ENCODE measurements around the gene CDR2. TPM values are rescaled to one million over a fixed set of nuclear protein-coding genes. Genes with fewer than 3 reads are reported as not detected.
A peak's percentile ranks its signal among the peaks of the same experiment; 100 is the strongest.
"Not testable (repeated sequence)": the region's sequence is repeated elsewhere in the genome, so short reads cannot be mapped to it uniquely, and the experiment has no call there.

Gene CDR2
- total RNA-seq, 1 donor = 10.2 TPM

DNA sequence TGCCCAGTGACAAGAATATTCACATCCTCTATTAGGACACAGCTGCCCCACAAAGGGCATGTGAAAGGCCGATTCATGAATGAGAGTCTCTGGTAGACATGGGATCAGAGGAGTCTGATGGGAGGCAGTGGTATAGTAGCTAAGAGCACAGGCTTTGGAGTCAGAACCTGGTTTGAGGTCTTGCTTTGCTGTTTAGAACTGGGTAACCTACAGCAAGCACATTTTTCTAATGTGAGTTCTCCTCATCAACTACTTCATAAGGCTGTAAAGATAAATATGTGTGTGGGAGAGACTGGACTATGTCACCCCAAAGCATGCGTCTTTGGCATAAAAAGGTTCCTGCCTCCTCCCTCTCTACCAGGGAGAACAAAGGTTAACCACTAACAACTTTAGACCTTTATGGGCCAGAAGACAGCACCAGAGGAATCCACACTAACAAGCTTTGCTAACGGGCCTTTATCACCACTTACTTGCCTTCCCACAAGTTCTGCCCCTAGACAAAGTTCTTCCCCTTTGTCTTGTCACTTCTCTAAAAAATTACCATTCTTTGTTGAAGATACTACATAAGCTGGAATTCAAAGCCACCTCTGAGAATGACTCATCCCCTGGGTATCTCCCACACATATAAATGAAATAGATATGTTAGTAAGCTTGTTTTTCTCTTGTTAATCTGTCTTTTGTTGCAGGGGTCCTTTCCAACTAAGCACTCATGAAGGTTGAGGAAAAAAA, 21.1 kb downstream of the CDR2 start:
- peak in 1 of 3 donors; percentile 34 for DNase-seq (ENCODE audit: low read depth in 2 of 3, low spot score in 2 of 3)

DNA sequence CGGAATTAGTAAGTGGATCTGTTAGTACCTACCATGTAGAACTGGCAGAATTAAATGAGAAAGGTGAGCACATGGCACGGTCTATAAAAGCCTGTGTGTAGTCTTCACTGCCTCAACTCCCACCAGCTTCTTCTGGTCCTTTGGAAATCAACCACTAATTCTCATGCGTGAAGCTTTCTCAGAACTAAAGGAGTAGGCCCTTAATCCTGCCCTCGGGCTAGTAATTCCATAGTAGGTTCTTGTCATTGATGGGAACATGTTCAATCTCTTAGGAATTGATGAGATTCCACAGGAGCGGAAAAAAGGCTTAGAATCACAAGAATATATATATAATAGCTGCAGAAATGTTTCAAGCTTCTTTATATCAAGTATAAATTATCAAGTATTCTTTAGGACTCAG, 21.7 kb downstream of the CDR2 start:
- no peak for DNase-seq (ENCODE audit: low read depth in 2 of 3, low spot score in 2 of 3)

DNA sequence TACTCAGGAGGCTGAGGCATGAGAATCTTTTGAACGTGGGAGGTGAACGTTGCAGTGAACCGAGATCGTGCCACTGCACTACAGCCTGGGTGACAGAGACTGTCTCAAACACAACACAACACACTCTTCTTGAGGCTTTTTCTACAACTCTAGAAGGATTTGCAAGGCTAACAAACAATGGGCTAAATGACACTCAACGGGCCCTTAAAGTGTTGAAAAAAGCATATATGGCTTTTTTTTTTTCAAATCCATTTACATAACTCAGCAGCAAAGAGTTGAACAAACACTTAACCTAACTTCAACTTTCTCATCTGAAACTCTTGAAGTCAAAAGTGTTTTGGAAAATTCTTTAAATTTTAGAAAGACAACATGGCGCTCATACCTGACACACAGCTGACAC, 22.3 kb downstream of the CDR2 start:
- DNase-seq (ENCODE audit: low read depth in 2 of 3, low spot score in 2 of 3) = no peak

DNA sequence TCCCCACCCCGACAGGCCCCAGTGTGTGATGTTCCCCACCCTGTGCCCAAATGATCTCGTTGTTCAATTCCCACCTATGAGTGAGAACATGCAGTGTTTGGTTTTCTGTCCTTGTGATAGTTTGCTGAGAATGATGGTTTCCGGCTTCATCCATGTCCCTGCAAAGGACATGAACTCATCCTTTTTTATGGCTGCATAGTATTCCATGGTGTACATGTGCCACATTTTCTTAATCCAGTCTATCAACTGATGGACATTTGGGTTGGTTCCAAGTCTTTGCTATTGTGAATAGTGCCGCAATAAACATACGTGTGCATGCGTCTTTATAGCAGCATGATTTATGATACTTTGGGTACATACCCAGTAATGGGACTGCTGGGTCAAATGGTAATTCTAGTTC, 23.4 kb downstream of the CDR2 start:
- DNase-seq (ENCODE audit: low read depth in 2 of 3, low spot score in 2 of 3) = not testable (repeated sequence)

DNA sequence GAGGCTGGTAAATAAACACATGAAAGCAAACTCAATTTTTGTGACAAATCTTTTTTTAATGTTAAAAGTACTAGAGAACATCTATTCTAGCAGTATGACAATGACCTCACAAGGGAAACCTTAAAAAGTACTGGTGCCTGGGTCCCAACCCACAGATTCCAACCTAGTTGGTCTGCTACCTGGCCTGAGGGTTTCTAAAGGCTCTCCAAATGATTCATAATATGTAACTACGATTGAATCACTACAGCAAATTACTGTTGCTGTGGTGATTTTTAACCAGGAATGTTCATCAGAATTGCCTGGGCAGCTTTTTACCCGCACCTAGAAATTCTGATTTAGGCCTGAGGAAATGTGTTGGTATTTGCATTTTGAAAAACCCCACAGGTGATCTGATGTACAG, 26.1 kb downstream of the CDR2 start:
- no peak for DNase-seq (ENCODE audit: low read depth in 2 of 3, low spot score in 2 of 3)

DNA sequence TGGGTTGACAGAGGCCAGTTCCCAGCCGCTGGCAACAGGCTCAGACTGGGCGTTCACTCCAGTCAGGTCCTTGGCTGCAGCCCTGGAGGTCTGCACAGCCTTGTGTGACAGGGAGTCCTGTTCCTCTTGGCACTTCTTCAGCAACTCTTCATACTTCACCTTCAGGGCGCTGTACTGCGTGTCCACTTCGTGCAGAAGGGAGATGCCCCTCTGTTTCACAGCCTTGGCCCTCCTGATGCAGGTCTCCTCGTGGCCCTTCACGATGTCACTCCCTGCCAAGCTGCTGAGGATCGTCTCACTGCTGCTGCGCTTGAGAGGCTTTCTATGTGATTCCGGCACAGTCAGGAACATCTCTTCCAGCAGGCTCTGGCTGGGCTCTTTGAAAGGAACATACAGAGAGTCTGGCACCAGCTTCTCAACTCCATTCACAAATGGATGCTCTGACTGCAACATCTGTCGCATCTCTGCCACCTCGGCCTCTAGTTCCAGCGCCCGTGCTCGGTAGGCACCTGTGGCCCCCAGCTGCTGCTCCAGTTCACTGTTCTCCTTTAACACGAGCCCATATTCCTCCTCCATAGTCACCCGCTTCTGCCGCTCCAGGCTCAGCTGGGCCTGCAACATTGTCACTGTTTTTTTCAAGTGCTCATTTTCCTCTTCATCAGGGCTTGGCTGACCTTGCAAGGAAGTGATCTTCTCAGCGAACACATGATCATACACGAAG, 27.2 kb downstream of the CDR2 start:
- no peak for DNase-seq (ENCODE audit: low read depth in 2 of 3, low spot score in 2 of 3)

DNA sequence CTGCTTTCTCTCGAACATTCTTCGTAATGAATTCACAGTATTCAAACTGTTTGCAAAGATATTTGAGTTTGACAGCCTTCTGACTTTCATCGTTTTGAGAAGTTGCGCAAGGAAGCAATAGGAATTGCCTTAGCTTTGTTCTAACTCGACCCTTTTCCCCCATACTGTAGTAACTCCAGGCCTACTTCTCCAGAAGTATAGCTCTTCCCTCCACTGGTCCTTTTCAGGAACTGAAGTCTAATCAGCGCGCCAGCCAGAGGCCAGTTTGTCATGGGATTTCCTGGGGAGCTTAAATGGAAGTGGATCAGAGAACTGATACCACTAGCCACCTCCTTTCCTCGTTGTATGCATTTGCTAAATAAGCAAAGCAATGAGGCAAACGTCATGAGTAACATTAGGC, 27.9 kb downstream of the CDR2 start:
- no peak for DNase-seq (ENCODE audit: low read depth in 2 of 3, low spot score in 2 of 3)

DNA sequence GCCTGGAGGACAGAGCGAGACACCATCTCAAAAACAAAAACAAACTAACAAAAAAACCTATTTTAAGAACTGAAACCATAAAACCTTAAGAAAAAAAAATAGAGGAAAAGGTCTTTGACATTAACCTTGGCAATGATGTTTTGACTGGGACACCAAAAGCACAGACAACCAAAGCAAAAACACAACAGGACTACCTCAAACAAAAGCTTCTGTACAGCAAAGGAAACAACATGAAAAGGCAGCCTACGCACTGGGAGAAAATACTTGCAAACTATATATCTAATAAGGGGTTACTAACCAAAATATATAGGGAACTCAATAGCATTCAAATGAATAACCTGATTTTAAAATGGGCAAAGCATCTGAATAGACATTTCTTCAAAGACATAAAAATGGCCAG, 32.3 kb downstream of the CDR2 start:
- DNase-seq (ENCODE audit: low read depth in 2 of 3, low spot score in 2 of 3) = no peak

DNA sequence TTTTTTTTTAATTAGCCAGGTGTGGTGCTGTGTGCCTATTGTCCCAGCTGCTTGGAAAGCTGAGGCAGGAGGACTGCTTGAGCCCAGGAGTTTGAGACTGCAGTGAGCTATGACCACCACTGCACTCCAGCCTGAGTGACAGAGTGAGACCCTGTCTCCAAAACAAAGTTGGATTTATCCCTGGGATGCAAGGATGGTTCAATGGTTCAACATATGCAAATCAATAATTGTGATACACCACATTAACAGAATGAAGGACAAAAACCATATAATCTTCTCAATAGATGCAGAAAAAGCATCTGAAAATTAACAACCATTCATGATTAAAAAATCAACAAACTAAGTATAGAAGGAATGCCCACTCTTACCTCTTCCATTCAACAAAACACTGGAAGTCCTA, 33.5 kb downstream of the CDR2 start:
- DNase-seq (ENCODE audit: low read depth in 2 of 3, low spot score in 2 of 3) = no peak

DNA sequence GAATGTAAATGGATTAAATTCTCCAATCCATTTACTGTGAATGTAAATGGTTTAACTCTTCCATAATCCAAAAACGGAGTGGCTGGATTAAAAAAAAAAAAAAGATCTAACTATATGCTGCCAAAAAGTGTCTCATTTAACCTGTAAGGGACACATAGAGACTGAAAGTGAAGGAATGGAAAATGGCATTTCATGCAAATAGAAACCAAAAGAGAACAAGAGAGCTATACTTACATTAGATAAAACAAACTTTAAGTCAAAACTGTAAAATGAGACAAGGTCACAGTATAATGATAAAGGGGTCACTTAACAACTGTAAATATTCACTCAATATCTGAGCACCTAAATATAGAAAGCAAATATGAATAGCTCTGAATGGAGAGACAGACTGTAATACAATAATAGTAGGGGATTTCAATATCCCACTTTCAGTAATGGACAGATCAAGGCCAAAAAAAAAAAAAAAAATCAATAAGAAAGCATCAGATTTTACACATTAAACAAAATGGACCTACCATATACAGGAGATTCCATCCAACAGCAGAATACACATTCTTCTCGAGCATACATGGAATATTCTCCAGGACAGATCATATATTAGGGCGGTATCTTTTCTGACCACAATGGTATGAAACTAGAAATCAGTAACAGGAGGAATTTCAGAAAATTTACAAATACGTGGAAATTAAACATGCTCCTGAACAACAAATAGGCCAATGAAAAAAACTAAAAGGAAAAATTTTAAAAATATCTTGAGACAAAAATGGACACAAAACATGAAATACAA, 36.4 kb downstream of the CDR2 start:
- DNase-seq (ENCODE audit: low read depth in 2 of 3, low spot score in 2 of 3) = no peak

DNA sequence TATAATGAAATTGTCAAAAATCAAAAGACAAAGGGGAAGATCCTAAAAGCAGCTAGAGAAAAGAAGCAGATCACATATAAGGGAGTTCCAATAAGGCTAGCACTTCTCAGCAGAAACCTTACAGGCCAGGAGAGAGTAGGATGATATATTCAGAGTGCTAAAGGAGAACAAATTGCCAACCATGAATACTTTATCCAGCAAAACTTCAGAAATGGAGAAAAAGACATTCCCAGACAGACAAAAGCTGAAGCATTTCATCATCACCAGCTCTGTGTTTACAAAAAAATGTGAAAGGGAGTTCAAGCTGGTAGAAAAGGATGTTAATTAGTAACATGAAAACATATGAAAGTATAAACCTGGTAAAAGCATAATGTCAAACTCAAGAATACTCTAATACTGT, 37.4 kb downstream of the CDR2 start:
- no peak for DNase-seq (ENCODE audit: low read depth in 2 of 3, low spot score in 2 of 3)

DNA sequence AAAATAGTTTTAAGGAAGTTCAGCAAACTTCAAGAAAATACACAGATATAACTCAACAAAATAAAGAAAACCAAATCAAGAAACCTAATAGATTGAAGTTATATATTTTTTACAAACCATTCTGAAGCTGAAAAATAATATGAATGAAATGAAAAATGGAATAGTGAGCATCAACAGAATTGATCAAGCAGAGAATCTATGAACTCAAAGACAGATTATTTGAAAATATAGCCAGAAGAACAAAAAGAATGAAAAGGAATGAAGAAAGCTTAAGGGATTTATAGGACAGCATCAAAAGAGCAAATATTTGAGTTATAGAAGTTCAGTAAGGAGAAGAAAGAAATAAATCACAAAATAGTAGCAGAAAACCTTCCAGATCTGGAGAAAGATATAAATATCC, 37.8 kb downstream of the CDR2 start:
- no peak for DNase-seq (ENCODE audit: low read depth in 2 of 3, low spot score in 2 of 3)

DNA sequence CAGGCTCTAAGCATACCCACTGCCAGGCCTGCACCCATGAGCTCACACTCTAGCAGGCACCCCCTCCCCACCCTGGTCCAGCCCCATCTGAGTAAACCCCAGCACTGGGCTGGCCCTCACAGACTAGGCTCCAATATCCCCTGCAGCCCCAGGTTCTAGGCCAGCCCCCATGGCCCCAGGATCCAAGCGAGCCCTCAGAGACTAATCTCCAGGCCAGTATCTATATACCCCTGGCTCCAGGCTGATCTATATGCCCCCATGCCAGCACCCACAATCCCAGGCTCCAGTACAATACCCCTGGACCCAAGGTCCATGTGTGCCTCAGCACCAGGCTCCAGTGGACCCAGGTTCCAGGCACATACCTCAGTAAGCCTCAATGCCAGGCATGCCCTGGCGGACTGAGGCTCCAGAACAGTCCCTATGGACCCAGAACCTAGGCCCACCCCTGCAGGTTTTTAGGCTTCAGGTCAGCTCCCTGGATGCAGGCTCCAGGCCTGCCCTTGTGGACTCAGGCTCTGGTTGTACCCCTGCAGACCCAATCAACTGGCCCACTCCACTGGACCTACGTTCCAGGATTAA, 38.7 kb downstream of the CDR2 start:
- DNase-seq (ENCODE audit: low read depth in 2 of 3, low spot score in 2 of 3) = no peak

DNA sequence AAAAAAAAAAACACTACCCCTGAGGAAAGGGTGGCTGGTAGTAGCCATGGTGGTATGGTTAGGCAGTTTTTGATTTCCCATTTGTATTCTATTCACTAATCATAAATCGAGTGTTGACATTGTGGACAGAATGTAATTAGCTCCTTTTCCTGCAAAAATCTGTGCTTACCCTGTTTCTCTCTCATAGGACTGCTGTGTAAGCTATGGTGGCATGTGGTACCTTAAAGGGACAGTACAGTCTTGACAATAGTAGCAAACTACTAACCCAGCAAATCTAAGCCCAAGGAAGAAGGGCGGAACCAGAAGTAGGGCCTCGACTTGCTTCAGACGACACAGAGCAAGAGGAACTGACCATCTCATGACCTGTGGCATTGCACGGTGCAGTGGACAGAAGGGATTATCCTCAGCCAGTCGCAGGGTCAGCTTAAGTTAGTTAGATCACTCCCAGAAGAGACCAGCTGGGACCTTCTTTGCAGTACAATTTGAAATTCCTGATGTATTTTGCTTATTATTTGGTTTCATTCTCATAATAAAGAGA, 40.9 kb downstream of the CDR2 start:
- DNase-seq (ENCODE audit: low read depth in 2 of 3, low spot score in 2 of 3) = no peak

DNA sequence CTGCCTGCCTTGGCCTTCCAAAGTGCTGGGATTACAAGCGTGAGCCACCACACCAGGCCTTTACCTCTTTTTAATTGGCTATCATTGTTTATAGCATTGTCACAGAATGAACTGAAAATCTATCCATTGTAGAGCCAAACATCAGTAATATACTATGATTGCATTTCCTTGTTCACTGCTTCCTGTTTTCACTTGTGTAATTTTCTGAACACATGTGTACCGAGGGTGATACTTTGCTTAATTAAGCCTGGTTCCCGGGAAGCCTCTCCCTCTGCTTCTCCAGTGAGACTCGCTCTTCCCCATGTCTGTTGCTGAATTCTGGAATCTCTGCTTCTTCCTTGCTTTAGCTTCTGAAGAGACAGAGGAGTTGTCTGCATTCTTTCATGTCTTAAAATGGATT, 44.1 kb downstream of the CDR2 start:
- no peak for DNase-seq (ENCODE audit: low read depth in 2 of 3, low spot score in 2 of 3)

DNA sequence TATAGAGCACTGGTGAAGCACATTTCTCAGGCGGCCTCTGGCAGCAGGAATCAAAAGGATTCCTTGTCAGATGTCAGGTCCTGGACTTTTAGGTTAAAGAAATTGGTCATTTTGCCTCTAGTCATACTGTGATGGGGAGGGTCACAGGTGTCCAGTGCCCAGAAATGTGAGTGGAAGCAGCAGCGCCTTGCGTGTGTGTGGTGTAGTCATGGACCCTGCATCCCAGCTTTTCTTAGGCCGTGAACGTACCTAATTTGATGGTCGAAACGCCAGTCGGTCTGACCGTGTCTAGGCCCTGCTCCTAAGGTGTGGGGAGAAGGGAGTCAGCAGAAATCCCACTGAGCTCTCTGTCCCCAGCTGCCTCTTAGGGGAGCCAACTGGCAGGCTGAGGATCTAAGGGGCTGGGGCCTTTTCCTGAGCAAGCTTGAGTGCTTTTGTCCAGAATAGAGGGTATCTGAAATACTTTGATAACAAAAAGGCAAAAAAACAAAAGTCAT, 45.2 kb downstream of the CDR2 start:
- no peak for DNase-seq (ENCODE audit: low read depth in 2 of 3, low spot score in 2 of 3)

DNA sequence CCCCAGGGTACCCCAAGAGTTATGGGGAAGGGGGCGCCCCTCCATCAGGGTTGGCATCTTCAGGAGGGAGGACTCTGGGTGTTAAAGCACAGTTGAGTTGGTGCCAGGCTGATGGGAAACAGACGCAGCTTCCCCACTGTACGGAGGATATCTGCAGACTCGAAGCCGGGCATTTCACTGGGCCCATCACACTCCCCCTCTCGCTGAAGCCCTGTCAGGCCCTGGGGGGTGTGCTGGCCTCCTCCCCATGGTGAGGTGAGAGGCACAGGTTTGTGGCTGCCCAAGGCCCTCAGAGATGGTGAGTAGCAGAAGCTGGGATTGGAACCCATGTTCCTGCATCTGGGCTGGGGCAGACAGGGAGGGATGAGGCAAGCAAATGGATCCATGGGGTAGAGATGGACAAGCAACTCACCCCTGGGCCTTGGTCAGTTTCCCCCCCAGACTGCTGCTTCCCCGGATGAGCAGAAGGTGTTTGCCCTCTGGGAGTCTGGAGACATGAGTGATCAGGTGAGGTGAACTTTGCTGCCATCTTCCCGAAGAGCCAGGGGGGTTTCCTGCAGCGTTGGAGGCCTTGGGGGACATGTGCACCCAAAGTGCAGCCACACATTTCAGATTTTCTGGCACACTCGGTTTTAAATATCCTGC, 46.2 kb downstream of the CDR2 start:
- DNase-seq (ENCODE audit: low read depth in 2 of 3, low spot score in 2 of 3) = no peak

DNA sequence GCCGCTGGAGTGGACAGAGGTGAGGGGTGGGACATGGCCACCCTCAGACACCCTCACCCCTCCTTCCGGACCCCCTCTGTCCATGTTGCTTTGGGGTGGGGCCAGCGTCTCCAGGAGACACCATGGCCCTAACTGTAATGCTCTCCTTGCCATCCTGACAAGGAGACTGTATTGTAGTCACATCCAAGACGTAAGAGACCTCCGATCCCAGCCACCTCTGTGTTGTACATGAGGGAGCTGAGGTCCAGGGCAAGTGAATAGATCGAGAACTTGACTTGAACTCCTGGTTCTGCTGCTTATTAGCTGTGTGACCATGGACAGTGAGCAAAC, 47.0 kb downstream of the CDR2 start:
- DNase-seq (ENCODE audit: low read depth in 2 of 3, low spot score in 2 of 3) = no peak

DNA sequence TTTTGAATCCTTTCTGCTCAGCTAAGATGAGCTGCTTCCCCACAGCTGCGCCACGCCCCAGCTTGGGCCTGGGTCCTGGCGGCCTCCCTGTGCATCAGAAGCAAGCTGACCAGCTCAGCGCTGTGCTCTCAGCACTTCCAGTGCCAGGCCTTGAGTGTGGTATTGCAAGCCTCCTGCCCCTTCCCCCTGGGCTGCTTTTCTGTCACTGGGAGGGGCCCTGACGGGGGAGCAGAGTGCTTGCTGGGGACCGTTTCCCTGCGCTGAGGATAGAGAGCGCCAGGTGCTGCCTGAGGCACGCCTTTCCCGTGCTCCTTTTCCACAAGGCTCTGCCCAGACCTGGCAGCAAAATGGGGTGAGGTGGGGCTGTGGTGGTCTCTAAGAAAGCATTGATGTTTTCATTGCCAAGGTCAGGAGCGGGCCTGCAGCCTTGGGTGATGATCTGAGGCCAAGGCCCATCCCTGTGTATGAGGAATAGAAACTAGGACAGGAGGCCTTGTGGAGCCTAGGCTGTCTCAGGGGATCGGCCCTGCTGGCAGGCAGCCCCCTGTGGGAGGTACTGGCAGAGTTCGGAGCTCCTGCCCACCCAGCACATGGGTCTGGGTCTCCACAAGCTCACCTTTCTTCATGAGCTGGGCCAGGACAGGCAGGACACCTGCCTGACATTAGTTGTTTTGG, 47.5 kb downstream of the CDR2 start:
- no peak for DNase-seq (ENCODE audit: low read depth in 2 of 3, low spot score in 2 of 3)

DNA sequence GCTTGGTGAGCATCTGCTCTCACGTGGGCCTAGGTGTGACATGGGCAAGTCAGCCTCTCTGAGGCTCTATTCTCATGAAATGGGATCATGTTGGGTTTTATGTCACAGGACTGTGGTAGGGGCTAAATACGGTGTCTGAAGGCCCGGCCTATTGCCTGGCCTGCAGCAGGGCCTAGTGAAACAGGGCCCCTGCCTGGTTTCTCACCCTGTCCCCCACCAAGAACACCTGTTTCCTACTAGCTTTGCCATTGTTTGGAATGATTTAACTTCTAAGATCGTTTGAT, 48.1 kb downstream of the CDR2 start:
- no peak for DNase-seq (ENCODE audit: low read depth in 2 of 3, low spot score in 2 of 3)

Data from hematopoietic multipotent progenitor cell (in vitro differentiated cells).